HG03442 (cell line): Measurements from ENCODE around the gene ARFGEF3.

ENCODE experiments used
- ATAC-seq: cut with Tn5 transposase; IDR thresholded peaks from one replicate; pipeline ENCODE4 v1.9.1; 2021; ENCODE audit warnings: mild to moderate bottlenecking, moderate library complexity; ENCODE audit not compliant: unreplicated experiment

The ARFGEF3 gene

GRCh38 chr6:138240476-138241245 lies 78.9 kb downstream of the ARFGEF3 start:
- no peak for ATAC-seq

- ATAC-seq: no peak
Measured at GRCh38 chr6:138241381-138241780, 79.6 kb downstream of the ARFGEF3 start.

- no peak for ATAC-seq
Measured at GRCh38 chr6:138241934-138242333, 80.2 kb downstream of the ARFGEF3 start.

- ATAC-seq: no peak
Measured at GRCh38 chr6:138242987-138243592, 81.4 kb downstream of the ARFGEF3 start.

- ATAC-seq: no peak
Measured at GRCh38 chr6:138245751-138246150, 84.0 kb downstream of the ARFGEF3 start.

- no peak for ATAC-seq
Measured at GRCh38 chr6:138246650-138247440, 85.1 kb downstream of the ARFGEF3 start.

- ATAC-seq: no peak
Measured at GRCh38 chr6:138248011-138248410, 86.3 kb downstream of the ARFGEF3 start.

GRCh38 chr6:138248878-138249277 lies 87.1 kb downstream of the ARFGEF3 start:
- ATAC-seq: no peak

- ATAC-seq: no peak
Measured at GRCh38 chr6:138250053-138250452, 88.3 kb downstream of the ARFGEF3 start.

- no peak for ATAC-seq
Measured at GRCh38 chr6:138250513-138251247, 88.9 kb downstream of the ARFGEF3 start.

- ATAC-seq: no peak
Measured at GRCh38 chr6:138253731-138254130, 92.0 kb downstream of the ARFGEF3 start.

- ATAC-seq: no peak
Measured at GRCh38 chr6:138255443-138255842, 93.7 kb downstream of the ARFGEF3 start.

- ATAC-seq: no peak
Measured at GRCh38 chr6:138257638-138258040, 95.9 kb downstream of the ARFGEF3 start.

GRCh38 chr6:138258197-138258596 lies 96.5 kb downstream of the ARFGEF3 start:
- ATAC-seq: no peak

GRCh38 chr6:138258991-138259390 lies 97.3 kb downstream of the ARFGEF3 start:
- ATAC-seq: no peak

- ATAC-seq: no peak
Measured at GRCh38 chr6:138261116-138261780, 99.5 kb downstream of the ARFGEF3 start.

GRCh38 chr6:138263963-138264362 lies 102.2 kb downstream of the ARFGEF3 start:
- ATAC-seq: no peak

GRCh38 chr6:138264372-138264880 lies 102.7 kb downstream of the ARFGEF3 start:
- ATAC-seq: no peak

GRCh38 chr6:138266095-138266494 lies 104.4 kb downstream of the ARFGEF3 start:
- no peak for ATAC-seq
